PFSK-1 (cell line): ENCODE data around the gene TBX1.

Experiments
- FOXP2 ChIP-seq: optimal IDR thresholded peaks from 2 replicates; pipeline ENCODE3; 2011; ENCODE audit warnings: borderline replicate concordance, control low read depth, inconsistent platforms; ENCODE audit not compliant: insufficient read depth; ENCODE audit errors: extremely low read length, extremely low read depth
- POLR2AphosphoS5 ChIP-seq: IDR thresholded peaks from 2 replicates; pipeline ENCODE4 v1.6.1; 2012; ENCODE audit warnings: low read depth, mild to moderate bottlenecking, control low read depth, low read length, moderate library complexity
- SIN3A ChIP-seq: IDR thresholded peaks from 2 replicates; pipeline ENCODE4 v1.6.1; 2012; ENCODE audit warnings: mild to moderate bottlenecking, low read length, moderate library complexity, borderline replicate concordance; ENCODE audit not compliant: insufficient read depth
- TAF1 ChIP-seq: IDR thresholded peaks from 2 replicates; pipeline ENCODE4 v1.6.1; 2012; ENCODE audit warnings: low read length, control low read depth, borderline replicate concordance; ENCODE audit not compliant: insufficient read depth
- TF ChIP-seq, protein P1 (sequence below), 2 experiments: IDR thresholded peaks; 2 replicates each; pipeline versions ENCODE4 v1.6.1 to v1.8.0; 2011 to 2012; ENCODE audit warnings: low read depth in 2 of 2, low read length in 2 of 2, control low read depth in 1 of 2, inconsistent platforms in 1 of 2, mild to moderate bottlenecking in 1 of 2, moderate library complexity in 1 of 2; ENCODE audit not compliant: insufficient read depth in 1 of 2

Gene TBX1

DNA sequence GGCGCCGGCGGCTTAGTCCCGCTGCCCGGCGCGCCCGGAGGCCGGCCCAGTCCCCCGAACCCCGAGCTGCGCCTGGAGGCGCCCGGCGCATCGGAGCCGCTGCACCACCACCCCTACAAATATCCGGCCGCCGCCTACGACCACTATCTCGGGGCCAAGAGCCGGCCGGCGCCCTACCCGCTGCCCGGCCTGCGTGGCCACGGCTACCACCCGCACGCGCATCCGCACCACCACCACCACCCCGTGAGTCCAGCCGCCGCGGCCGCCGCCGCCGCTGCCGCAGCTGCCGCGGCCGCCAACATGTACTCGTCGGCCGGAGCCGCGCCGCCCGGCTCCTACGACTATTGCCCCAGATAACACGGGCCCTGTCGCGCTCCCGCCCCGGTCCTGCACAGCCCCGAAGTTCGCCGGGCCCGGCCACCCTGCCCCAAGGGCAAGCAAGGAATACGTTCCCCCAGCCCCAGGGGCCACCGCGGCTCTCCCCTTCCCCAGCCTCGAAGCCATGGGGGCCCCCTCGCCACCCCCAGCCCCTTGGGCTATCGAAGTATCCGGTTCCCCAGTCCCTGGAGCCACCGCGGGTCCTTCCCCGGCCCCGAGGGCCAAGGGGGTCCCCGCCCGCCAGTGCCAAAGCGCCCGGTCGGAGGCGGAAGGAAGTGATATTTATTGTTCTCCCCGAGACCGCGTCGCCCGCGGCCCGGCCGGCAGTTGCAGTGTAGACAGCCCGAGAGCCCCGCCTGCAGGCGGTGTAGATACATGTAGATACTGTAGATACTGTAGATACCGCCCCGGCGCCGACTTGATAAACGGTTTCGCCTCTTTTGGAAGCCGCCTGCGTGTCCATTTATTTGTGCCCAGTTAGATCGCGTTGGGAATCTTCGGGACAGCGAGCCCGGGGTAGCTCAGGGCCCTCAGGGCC, 6.2 kb downstream of the TBX1 start:
- TF ChIP-seq SIN3A (no peak), TAF1 (no peak), FOXP2 (no peak), POLR2AphosphoS5 (no peak)
- TF ChIP-seq, protein P1, sequence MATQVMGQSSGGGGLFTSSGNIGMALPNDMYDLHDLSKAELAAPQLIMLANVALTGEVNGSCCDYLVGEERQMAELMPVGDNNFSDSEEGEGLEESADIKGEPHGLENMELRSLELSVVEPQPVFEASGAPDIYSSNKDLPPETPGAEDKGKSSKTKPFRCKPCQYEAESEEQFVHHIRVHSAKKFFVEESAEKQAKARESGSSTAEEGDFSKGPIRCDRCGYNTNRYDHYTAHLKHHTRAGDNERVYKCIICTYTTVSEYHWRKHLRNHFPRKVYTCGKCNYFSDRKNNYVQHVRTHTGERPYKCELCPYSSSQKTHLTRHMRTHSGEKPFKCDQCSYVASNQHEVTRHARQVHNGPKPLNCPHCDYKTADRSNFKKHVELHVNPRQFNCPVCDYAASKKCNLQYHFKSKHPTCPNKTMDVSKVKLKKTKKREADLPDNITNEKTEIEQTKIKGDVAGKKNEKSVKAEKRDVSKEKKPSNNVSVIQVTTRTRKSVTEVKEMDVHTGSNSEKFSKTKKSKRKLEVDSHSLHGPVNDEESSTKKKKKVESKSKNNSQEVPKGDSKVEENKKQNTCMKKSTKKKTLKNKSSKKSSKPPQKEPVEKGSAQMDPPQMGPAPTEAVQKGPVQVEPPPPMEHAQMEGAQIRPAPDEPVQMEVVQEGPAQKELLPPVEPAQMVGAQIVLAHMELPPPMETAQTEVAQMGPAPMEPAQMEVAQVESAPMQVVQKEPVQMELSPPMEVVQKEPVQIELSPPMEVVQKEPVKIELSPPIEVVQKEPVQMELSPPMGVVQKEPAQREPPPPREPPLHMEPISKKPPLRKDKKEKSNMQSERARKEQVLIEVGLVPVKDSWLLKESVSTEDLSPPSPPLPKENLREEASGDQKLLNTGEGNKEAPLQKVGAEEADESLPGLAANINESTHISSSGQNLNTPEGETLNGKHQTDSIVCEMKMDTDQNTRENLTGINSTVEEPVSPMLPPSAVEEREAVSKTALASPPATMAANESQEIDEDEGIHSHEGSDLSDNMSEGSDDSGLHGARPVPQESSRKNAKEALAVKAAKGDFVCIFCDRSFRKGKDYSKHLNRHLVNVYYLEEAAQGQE (IDR thresholded peaks at IDR 0.05; ENCODE audit: insufficient read depth in 1 of 2, low read depth in 2 of 2, low read length in 2 of 2), result no peak

DNA sequence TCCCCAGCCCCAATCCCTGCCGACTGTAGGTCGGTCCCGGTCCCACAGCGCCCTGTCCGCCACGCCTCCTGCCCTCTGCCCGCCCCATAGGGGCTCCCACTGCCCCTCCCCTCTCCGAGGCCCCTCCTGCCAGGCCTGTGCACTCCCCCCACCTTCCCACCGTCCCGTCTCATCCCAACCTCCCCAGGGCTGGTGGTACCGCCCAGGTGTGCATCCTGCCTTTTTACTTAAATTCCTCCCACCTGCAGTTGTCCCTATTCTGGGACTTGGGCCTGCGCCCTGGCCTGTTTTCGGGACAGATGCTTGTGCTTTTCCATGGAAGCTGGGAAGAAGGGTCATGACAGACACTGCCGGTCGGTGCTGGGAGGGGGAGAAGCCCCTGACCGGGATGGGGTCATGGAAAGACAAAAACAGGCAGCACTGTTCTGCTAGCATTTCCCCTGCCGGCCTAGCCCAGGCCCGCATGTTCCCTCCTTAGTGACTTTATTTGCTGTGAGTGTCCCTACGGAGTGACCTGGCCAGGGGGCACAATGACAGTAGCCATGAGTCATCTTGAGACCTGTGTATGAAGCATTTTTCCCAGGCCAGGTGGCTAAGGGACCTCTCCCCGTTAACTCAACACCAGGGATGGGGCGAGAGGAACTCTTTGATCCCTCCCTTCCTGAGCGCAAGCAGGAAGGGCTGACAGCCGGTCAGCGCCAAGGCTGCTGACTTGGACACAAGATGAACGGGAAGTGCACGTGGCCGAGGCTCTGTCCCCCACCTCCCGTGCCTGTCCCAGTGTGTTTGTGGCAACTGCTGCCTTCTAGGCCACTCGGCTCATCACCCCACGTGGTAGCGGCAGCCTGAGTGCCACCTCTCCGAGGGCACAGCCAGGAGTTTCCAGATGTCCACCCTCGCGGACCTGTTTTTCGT, 7.1 kb downstream of the TBX1 start:
- TF ChIP-seq TAF1 (no peak), FOXP2 (no peak), SIN3A (no peak), POLR2AphosphoS5 (no peak)
- TF ChIP-seq, protein P1 (IDR thresholded peaks at IDR 0.05; ENCODE audit: insufficient read depth in 1 of 2, low read depth in 2 of 2, low read length in 2 of 2), result no peak

DNA sequence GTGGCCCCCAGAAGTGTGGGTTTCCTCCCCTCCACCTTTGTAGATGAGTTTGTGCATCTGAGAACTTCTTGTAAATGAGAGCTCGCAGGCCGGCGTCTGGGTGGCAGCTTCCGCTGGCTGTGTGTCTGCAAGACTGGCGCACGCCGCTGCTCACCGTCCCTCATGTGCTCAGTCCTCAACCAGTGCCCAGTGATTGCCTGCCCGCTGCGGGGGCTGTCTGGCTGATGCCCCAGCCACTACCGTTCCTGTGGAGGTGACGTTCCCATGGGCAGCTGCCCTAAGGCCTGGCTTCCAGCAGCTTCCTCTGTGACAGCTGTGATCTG, 8.8 kb downstream of the TBX1 start:
- no peak for TF ChIP-seq POLR2AphosphoS5
- TF ChIP-seq FOXP2, result no peak
- TF ChIP-seq TAF1, result no peak
- TF ChIP-seq, protein P1 (IDR thresholded peaks at IDR 0.05; ENCODE audit: insufficient read depth in 1 of 2, low read depth in 2 of 2, low read length in 2 of 2), result no peak
- no peak for TF ChIP-seq SIN3A

DNA sequence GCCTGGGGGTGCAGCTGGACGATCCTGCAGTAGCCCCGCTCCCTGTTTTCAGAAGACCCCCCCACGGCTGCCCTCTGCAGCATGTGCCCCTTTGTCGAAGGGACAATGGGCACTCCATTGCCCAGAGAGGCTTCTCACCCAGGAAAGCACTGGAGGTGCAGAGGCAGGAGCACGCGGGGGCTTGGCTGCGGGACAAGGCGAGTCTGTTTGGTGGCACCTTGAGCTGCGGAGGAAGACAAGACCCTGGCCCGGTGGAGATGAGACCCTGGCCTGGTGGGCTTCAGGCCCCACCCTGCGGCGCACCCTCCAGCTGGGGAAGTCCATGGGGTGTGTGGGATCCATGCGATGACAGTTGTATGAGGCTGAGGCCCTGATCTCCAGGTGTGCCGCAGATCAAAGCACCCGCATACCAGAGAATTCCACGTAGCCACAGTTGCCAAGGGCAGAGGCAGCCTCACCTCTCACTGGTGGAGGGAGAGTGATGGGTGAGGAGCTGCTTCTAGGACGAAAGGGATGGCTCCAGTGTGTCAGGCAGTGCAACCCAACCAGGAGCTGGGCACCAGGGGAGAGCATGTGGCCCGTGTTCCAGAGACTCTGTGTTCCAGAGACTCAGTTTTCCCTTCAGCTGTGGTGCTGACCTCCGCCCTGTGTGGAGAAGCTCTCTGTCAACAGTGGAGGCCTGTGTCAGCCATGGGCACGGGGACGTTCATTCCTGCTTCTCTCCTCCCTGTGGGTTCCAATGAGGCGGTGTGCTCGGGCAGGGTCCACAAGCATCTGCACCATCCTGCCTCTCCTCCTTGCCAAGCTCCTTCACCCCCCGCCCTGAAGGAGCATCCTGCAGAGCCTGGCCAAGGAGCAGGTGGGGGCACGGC, 10.0 kb downstream of the TBX1 start:
- no peak for TF ChIP-seq TAF1
- TF ChIP-seq FOXP2, result no peak
- no peak for TF ChIP-seq SIN3A
- no peak for TF ChIP-seq POLR2AphosphoS5
- TF ChIP-seq, protein P1 (IDR thresholded peaks at IDR 0.05; ENCODE audit: insufficient read depth in 1 of 2, low read depth in 2 of 2, low read length in 2 of 2), result no peak
